ENCODE results near the gene KCNK6.

- TF ChIP-seq POLR2AphosphoS5 (IDR thresholded peaks at IDR 0.05; ENCODE audit: low read depth) (no peak), CTCF (conservative IDR thresholded peaks at IDR 0.05; ENCODE audit: low read depth in 2 of 2) (no peak), ZNF462 (CRISPR knock-in tag; IDR thresholded peaks at IDR 0.05) (no peak), CREB1 (CRISPR knock-in tag; IDR thresholded peaks at IDR 0.05; ENCODE audit: low read depth) (no peak), EZH2phosphoT487 (IDR thresholded peaks at IDR 0.05; ENCODE audit: unreplicated experiment) (no peak)
Measured at GRCh38 chr19:38378866-38379265, 59.2 kb downstream of the KCNK6 start.

All from GM23338 (cell line).